GM10847 (cell line): ENCODE results near the gene FAM98B.

Source experiments
- POLR2A ChIP-seq: IDR thresholded peaks from 2 replicates; pipeline ENCODE4 v1.6.1; 2011; ENCODE audit not compliant: insufficient read length; ENCODE audit errors: extremely low read depth

FAM98B gene

DNA sequence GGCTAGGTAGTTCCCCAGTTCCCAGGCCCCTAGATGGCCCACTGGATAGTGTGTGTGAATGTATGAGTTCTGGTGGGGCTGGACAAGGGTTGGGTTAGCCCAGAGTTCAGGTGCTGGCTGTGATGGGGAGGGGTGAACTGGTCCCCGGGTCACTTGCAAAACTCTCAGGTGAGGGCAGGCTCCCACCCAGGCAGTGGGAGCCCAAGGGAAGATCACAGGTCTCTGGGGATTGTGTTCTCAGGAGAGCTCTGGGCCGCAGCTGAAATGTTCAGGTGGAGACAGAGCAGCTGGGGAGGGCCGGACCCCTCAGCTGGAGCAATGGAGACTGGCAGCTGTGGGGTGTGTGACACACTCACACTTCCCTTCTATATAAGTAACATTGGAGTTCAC is 12.8 kb upstream of the FAM98B start:
- TF ChIP-seq POLR2A = no peak

DNA sequence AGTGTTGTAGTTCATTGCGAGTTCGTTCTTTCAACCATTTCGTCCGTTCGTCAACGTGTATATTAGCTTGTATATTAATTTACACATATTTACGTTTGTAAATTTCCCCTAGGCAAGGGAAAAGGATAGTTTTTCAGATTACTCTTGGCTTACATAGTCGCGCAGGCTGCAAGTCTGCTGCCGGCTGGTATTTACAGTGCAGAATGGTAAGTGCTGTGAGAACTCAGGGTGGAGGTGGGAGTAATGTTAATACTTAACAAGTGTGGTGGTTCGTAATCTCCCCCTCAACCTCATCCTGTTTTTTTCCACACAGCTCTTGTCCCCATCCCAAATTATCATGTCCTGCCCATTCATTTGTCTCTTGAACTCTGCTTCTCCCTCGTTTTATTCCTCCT is 766 bp downstream of the FAM98B start:
- no peak for TF ChIP-seq POLR2A

DNA sequence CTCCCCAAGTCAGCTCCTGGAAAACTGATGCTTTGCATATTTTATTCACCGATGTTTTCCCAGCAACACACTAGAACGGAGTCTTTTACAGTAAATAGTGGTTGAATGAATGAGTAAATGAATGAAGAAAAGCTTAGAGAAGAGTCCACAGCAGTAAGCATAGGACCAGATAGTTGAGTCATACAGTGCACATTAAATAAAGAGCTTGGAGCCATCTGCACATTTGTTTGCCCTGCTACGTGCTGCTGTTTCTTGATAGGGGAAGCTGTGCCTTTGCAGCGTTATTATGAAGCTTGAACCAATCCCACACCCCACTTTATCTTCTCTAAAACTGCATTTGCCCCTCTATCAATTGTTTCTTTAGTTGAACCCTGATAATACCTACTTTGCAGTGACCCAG is 1.2 kb downstream of the FAM98B start:
- TF ChIP-seq POLR2A = no peak

DNA sequence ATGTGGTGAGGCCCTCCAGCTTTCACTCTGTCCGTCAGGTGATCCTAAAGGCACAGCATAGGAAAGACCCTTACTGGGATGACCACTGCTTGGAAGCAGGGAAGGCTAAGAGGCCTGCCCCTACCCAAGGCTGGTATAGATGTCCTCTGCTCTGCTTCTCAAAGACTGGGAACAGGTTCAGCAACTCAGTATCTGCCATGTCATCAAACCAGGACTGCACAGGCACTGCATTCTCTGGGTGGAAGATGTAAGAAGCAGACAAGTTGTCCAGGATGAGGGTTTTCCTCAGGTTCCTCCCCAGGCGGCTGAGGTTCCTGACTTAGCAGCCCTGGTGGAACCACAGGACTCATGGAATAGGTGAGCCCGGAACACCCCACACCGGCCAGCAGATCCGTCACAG is 4.7 kb downstream of the FAM98B start:
- TF ChIP-seq POLR2A = no peak

DNA sequence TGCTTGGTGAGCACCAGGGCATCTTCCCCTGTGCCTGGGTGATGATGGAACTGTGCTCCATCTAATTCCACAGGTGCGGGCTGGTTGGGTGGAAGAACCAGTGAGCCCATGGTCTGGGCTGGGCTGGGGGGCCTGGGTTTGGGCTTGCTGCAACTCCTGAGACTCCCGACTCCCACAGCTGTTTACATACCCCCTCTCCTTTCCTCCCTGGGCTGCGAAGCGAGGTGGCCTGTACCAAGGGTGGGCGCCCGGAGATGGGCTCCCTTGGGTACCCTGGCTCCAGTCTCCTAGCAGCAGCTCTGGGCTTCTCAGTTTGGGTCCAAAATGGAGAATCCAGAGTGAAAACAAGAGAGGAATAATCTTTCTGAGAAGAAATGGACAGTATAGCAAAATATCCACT is 5.6 kb downstream of the FAM98B start:
- no peak for TF ChIP-seq POLR2A

DNA sequence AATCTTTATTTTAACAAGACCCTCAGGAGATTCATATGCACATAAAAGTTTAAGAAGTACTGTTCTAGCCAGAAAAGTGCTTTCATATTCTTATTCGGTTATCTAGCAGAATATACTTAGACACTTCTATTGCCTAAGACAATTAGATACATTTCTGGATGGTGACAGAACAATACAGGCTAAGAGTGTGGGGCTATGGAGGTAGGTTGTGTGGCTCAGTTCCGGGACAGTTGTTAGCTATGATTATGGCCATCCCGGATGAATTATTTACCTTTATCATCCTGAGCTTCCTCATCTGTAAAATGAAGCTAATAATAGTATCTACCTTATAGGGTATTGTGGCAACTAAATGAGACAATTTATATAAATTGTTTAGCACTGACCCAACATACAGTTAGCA is 6.6 kb downstream of the FAM98B start:
- no peak for TF ChIP-seq POLR2A

DNA sequence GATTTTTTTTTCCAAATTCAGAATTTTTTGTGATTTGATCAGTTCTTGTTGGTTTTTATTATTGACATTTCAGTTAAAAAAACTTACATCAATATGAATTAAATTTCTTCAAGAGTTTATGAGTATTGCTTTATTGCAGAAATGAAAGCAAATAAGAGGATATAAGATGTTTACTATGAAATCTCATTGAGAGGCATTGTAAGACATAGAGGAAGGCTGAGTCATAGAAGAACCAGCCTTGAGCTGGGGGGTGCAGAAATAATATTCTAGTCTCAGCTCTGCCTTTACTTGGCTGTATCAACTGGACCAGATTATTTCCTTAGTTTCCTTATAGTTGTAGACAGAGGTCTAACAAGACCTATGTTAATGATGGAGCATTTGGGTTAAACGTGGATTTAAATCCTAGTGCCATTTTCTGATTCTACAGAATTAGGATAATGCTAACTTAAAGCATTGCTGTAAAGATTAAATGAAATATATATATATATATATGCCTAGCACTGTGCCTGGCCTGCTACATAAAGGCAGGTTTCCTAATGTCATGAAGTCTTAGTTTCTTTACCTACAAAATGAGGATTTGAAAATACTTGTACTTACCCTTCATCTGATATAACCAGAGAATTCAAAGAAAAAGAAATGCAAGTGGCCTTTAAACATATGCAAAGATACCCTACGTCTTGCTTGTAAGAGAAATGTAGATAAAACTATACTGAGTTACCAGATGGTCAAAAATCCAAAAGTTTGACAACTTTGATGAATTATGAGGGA is 7.3 kb downstream of the FAM98B start:
- no peak for TF ChIP-seq POLR2A

DNA sequence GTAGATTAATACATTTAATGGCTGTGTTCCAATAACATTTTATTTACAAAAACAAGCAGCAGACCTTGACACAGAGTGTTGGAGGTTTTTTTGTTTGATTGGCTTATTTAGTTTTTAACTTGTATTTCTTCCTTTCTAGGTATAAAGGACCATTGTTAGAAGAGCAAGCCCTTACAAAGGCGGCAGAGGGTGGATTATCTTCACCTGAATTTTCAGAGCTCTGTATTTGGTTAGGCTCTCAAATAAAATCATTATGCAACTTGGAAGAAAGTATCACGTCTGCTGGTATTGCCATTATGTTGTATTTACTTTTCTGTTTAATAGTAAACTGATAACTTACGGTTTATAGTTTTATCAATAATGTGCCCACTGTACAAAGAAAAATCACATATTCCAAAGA is 10.0 kb downstream of the FAM98B start:
- no peak for TF ChIP-seq POLR2A

DNA sequence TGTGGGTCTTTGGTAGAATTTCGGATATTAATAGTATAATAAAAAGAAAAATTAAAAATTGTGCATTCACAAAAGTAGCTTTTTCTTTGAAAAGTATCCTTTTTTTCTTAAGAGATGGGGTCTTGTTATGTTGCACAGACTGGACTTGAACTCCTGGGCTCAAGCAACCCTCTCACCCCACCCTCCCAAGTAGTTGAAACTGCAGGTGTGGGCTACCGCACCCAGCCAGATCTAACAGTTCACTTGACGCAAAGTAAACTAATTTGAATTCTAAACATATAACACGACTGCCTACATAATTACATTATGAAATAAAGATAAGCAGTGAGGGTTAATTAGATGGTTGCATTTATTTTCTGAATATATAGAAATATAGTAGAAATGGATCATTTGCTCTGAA is 10.7 kb downstream of the FAM98B start:
- TF ChIP-seq POLR2A = no peak

DNA sequence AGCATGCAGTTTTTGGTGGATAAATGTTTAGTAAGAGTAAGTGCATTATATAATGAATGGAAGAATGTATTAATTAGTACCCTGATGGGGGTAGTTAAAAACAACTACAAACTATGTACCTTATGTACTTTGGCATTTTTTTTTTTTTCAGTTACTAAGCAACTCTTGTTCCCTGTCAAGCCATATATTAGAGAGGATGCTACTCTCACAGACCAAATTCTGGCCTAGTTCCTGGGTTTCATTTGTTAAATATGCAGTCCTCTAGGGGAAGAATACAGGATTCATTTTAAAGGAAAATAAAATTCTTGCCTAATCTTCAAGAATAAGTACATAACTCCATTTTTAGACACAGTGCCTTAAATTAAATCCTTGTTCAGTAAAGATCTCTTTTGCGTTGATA is 16.9 kb downstream of the FAM98B start:
- no peak for TF ChIP-seq POLR2A

DNA sequence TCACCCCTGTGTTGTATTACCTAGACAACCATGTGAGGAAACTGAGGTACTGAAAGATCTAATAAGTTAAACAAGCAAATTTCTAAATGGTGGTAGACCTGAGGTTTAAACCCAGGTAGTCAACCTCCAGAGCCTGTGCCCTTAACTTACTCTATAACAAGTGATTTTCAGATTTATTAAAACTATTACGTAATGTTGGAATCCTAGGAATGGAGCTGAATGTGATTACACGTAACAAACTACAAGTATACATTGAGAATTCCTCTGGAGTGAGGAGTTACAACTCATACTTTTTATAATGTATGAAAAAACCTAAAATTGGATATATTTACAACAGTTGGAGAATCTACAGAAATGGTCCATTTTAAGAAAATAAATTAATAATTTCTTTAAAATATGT is 18.0 kb downstream of the FAM98B start:
- no peak for TF ChIP-seq POLR2A

DNA sequence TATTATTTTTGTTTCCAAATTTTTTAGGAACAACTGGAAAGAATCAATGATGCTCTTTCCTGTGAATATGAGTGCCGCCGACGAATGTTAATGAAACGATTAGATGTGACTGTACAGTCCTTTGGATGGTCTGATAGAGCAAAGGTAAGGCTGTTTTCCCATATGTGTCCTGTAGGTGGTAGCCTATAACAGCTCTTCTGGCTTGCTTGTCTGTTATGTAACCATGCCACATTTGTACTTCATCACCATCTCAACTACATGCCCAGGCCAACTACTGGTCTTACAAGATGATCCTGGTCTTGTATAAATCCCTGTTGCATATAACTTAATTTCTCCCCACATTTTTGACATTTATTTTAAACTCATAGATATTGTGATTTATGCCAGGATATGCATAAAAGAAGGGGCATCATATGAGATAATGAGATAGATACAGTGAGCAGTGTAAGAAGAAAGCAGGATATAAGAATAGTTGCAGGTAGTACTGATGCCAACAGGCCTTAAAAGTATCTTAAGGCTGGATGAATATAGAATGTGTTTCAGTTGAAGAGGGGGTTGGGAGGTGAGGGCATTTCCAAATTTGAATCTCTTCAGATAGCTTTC is 20.3 kb downstream of the FAM98B start:
- TF ChIP-seq POLR2A = no peak

DNA sequence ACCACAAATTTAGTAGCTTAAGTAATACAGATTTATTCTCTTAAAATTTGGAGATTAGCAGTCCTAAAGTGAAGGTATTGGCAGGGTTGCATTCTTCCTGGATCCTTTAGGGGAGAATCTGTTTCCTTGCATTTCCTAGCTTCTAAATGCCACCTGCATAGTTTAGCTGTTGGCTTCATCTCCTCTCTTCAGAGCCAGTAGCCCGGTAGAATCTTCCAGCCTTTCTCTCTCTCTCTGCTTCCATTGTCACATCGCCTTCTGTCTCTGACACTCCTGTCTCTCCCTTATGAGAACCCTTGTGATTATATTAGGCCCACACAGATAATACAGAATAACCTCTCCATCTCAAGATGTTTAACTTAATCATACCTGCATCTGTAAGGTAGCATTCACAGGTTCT is 21.4 kb downstream of the FAM98B start:
- no peak for TF ChIP-seq POLR2A

DNA sequence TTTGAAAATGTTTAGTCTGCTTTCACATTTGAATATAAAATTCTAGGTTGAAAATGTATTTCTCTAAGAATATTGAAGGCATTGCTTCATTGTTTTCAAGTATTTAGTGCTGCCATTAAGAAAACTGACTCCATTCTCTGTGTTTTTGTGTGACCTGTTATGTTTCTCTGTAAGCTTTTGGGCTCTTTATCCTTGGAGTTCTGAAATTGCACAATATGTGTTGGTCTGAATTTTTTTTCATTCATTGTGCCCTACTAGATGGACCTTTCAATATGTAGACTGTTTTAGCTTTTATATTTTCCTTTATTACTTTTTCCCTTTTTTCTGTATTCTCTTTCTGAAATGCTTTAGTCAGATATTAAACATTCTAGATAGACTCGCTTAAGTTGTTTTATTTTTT is 22.2 kb downstream of the FAM98B start:
- no peak for TF ChIP-seq POLR2A

DNA sequence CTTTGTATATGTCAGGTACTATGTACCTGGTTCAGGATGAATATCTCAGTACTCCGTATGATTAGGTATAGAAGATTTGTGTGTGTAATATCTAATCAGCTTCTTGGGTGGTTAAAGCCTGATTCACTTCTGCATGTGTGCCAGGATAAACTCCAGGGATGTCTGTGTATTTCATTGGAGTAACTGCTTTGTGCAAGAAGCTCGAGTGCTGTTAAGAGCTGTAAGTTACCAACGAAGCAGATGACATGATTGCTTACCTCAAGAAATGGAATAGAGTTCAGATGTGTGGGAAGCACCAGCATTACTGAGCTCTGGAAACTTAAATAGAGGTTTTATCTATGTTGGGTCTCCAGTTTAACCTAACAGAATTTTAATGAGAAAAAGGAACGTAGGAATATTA is 23.7 kb downstream of the FAM98B start:
- TF ChIP-seq POLR2A = no peak

DNA sequence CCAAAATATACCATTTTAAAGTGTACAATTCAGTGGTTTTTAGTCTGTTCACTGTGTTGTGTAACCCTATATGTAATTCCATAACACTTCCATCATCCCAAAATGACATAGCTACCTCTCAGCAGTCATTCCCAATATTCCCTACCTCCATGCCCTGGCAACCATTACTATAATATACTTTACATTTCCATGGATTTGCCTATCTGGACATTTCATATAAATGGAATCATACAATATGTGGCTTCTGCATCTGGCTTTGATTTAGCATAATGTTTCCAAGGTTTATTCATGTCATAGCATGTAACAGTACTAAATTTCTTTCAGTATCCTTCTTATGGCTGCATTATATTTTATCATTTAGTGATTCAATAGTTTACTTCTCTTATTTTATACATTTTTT is 25.3 kb downstream of the FAM98B start:
- TF ChIP-seq POLR2A = no peak

DNA sequence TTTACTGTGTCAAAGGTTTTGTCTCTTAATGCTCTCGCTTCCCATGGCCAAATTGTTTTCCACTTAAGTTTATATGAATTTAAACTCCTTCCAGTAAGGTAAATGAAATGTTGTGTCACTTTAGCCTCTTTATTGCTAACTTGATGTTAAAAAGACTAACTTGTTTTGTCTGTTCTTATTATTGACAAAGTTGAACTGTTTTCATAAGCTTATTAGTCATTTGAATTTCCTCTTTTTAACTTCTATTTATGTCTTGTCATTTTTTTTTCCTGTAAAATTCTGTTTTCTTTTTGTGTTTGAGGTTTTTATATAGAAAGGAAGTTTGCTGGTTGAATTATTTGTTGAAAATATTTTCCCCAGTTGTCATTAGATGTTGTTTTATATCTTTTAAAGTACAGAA is 25.8 kb downstream of the FAM98B start:
- no peak for TF ChIP-seq POLR2A
